ENCODE data around the gene HIP1R. TPM values are rescaled to one million over a fixed set of nuclear protein-coding genes. Genes with fewer than 3 reads are reported as not detected.

Gene HIP1R
- total RNA-seq, 1 donor from 2014 or later = 31.3 TPM

- no peaks in the 10 kb centered on the region for H3K9me3 Mint-ChIP-seq (ENCODE audit: unreplicated experiment)
- no peaks in the 10 kb centered on the region for H3K36me3 Mint-ChIP-seq (ENCODE audit: unreplicated experiment)
- TF ChIP-seq CTCF (IDR thresholded peaks at IDR 0.05) = no peak
- peak overlapping the region; percentile 23 for H3K27ac Mint-ChIP-seq (ENCODE audit: unreplicated experiment)
- peak; percentile 84 for DNase-seq (ENCODE audit: extremely low spot score, unreplicated experiment)
- H3K4me3 Mint-ChIP-seq (ENCODE audit: unreplicated experiment) = no peak overlapping the region
- H3K4me1 Mint-ChIP-seq (ENCODE audit: unreplicated experiment) = peaks cover 27% of the 10 kb centered on the region
- no peaks in the 10 kb centered on the region for H3K27me3 Mint-ChIP-seq (ENCODE audit: unreplicated experiment)
Measured at GRCh38 chr12:122842505-122843405, 7.5 kb downstream of the HIP1R start.

- Mint-ChIP-seq H3K4me3 (ENCODE audit: unreplicated experiment) (no peak overlapping the region), H3K9me3 (ENCODE audit: unreplicated experiment) (no peaks in the 10 kb centered on the region)
Measured at GRCh38 chr12:122843455-122843854, 8.2 kb downstream of the HIP1R start.

GRCh38 chr12:122844366-122844971, 9.2 kb downstream of the HIP1R start:
- Mint-ChIP-seq H3K27me3 (ENCODE audit: unreplicated experiment) (no peaks in the 10 kb centered on the region), H3K4me1 (ENCODE audit: unreplicated experiment) (peaks cover 22% of the 10 kb centered on the region), H3K9me3 (ENCODE audit: unreplicated experiment) (no peaks in the 10 kb centered on the region), H3K27ac (ENCODE audit: unreplicated experiment) (no peak overlapping the region), H3K36me3 (ENCODE audit: unreplicated experiment) (peaks cover 2% of the 10 kb centered on the region), H3K4me3 (ENCODE audit: unreplicated experiment) (no peak overlapping the region)
- TF ChIP-seq CTCF (IDR thresholded peaks at IDR 0.05) = no peak
- DNase-seq (ENCODE audit: extremely low spot score, unreplicated experiment) = no peak

More at GRCh38 chr12:122843455-122843854, 8.2 kb downstream of the HIP1R start:
- Mint-ChIP-seq H3K27ac (ENCODE audit: unreplicated experiment) (no peak overlapping the region), H3K36me3 (ENCODE audit: unreplicated experiment) (peaks cover 2% of the 10 kb centered on the region), H3K4me1 (ENCODE audit: unreplicated experiment) (peaks cover 22% of the 10 kb centered on the region), H3K27me3 (ENCODE audit: unreplicated experiment) (no peaks in the 10 kb centered on the region)
- TF ChIP-seq CTCF (IDR thresholded peaks at IDR 0.05) = no peak
- DNase-seq (ENCODE audit: extremely low spot score, unreplicated experiment) = no peak

- Mint-ChIP-seq H3K4me3 (ENCODE audit: unreplicated experiment) (no peak overlapping the region), H3K4me1 (ENCODE audit: unreplicated experiment) (peaks cover 22% of the 10 kb centered on the region), H3K9me3 (ENCODE audit: unreplicated experiment) (no peaks in the 10 kb centered on the region), H3K27me3 (ENCODE audit: unreplicated experiment) (no peaks in the 10 kb centered on the region), H3K27ac (ENCODE audit: unreplicated experiment) (no peak overlapping the region), H3K36me3 (ENCODE audit: unreplicated experiment) (peaks cover 2% of the 10 kb centered on the region)
- no peak for TF ChIP-seq CTCF (IDR thresholded peaks at IDR 0.05)
- DNase-seq (ENCODE audit: extremely low spot score, unreplicated experiment) = peak; percentile 83
Measured at GRCh38 chr12:122845041-122845864, 10.0 kb downstream of the HIP1R start.
